HG02610 (cell line): ENCODE results near the gene RHO.

ENCODE experiments used
- ATAC-seq: cut with Tn5 transposase; IDR thresholded peaks from one replicate; pipeline ENCODE4 v1.9.1; 2021; ENCODE audit warnings: mild to moderate bottlenecking, moderate library complexity; ENCODE audit not compliant: unreplicated experiment

RHO gene

DNA sequence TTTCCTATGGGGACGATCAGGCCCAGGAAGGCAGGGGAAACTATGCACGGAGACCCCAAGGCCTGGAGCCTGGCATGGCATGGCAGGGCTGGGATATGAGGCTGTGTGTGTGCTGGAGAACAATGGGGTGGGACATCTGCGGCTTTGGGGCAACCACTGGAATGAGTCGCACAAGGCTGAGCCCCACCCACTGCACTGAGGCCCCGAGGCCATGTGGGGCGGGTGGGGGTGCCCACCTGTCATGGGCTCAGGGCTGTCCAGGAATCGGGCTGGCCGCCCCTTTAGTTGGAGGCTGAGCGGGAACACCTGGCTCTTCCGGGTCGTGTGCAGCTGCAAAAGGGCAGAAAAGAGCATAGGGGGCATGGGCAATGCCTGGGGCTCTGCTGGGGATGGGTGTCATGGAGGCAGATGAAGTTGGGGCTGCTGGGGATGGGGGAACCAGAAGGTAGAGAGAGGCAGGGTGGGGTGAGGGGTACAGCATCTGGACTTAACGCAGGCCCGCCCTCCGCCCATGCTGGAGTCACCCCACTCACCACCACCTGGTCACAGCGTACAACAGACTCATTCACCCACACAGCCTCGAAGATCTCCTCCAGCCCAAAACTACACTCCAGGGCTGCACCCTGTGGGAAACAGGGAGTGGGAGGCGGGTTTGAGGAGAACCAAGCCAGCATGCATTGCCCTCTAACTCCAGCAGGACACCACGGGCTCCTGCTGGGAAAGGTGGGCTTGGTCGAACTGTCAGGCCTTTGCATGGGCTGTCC, 47.0 kb downstream of the RHO start:
- ATAC-seq: no peak

DNA sequence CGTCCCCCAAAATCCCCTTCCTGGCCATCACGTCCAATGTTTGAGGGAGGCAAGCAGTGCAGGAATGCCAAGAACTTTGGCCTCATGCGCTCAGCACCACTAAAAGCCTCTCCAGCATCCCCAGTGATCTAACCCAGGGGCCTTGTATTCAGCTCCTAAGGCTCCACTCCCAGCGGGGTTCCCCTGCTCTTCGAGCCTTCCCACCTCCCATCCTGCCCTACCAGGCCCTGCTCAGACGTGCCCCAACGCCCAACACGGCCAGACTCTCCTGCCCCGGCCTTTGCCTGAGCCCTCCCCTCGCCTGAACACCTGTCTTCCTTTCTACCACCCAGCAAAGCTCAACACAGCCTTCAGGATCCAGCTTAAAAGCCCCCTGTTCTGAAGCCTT, 47.6 kb downstream of the RHO start:
- no peak for ATAC-seq

DNA sequence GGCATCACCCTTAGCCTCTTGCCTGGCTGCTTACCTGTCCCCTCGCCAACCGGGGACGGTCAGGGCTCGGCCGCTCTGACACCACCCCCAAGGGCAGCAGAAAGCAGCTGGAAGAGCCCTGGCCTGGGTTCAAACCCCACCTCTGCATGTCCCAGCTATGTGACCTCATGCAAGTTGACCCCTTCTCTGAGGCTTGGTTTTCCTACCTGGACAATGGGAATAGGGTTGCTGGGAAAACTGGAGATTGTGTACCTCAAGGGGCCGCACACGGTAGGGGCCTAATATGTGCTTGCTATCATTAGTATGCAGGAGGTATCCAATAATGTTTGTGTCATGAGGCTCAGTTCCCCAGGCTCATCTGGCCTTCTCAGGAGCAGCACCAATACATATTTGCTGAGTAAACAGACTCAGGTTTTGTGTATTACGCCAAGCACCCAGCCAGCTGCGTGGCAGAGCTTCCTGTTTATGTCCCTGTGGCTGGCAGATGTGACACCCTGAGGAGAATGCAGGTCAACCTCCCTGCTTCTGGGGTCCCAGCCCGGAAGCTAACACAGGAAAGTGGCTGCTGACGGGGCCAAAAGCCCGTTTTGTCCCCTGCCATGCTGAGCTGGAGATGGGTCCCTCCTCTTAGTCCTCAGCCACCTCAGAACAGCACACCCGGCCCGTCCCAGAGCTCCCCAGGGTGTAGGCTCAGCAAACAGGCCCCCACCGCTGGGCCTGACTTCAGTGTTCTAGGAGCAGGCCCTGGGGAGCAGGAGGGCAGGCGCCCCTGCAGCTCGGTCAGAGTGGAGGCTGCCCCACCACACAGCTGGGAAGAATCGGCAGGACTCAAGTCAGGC, 48.3 kb downstream of the RHO start:
- ATAC-seq: peak; percentile 42

DNA sequence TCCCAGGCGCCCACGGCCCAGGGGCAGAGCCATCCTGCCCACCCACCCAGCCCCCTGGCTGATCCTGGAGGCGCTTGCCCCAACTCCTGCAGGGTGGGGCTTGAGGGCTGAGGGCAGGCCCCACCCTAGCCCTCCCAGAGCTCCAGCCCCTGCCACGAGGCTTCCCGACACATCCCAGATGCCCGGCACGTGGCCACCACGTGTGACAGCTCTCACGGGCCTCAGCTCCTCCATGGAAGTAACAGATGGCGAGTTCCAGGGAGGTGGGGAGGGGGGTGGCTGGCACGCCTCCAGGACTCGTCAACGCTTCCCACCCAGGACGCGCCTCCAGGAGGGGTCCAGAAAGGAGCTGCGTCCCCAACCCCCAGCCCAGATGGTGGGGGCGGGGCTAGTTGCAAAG, 48.9 kb downstream of the RHO start:
- ATAC-seq: no peak

DNA sequence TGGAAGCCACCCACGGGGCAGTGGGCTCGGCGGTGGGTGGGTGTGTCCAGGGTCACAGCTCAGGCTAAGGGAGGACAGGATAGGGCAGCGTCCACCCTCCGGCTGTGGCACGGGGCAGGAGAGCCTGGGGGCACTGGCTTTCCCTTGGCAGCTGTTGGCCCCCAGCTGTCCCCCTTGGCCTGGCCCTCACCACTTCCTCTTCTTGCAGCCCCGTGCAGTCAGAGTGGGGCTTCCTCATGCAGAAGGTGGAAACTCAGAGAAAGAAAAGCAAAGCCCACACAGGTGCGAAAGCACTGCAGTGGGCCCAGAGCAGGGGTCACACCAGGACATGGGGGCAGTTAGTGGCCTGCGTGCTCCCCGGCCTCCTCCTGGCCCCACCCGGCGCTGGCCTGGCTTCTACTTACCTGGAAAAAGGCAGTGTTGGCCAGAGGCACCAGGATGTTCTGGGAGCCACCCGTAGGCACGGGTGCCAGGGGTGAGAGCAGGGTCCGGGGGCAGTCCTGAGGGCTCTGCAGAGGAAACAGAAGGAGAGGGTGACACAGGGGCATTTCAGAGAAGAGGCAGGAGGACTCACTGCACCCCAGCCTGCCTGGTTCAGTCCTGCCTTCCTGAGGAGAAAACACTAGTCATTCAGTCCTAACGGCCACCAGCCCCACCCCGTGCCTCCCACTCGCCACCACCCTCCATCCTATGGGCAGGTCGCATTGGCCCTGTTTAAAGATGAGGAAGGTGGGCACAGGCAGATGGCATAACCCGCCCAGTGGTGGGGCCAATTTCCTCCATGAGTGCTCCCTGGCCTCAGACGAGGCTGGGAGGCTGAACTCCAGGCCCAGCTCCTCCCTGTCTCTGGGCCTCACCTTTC, 49.7 kb downstream of the RHO start:
- peak; percentile 54 for ATAC-seq

DNA sequence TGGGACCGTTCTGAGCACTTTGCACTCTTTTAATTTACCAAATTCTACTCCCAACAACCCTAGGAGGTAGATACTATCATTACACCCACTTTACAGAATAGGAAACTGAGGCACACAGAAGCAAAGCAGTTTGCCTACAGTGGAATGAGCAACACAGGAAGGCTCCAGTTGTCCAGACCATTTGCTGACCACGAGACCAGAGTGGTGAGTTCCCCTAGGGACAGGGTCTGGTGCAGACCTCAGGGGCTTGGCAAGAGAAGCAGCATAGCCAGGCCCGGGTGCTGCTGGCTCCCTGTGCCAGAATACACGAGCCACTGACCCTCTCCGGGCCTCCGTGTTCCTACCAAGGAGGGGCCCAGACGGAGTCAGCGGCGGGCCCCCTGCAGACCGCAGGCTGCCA, 51.6 kb downstream of the RHO start:
- no peak for ATAC-seq

DNA sequence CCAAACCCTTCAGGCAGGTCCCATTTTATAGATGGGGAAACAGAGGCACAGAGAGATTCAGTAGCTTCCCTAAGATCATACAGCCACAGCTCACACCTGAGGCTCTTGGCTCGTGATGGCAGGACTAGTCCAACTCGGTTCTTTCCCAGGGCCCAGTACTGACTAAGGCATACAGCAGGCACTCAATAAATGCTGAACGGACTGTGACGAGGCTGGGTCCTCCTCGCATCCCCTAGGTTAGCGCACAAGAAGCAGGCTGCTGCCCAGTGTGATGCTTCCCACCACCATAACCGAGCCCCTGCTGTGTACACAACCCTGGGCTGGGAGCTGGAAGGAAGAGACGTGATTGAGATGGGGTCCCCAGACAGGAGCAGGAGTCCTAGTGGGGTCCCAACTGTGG, 53.2 kb downstream of the RHO start:
- no peak for ATAC-seq

DNA sequence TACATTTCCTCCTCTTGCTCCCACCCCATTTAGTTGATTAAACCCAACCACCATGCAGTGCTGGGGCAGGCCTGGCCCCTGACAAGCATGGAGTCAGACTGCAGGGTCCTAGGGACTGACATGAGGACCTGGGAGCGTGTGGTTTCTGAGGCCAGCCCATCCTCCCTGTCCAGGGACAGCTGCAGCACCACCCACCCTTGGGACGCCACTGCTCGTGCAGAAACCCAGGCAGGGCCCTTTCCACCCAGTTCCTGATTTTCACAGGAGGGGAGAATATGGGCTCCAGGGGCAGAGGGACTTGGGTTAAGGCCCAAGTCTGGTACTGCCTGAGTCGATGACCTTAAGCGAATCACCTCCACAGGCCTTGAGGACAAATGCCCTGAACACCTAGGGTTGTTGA, 54.4 kb downstream of the RHO start:
- no peak for ATAC-seq

DNA sequence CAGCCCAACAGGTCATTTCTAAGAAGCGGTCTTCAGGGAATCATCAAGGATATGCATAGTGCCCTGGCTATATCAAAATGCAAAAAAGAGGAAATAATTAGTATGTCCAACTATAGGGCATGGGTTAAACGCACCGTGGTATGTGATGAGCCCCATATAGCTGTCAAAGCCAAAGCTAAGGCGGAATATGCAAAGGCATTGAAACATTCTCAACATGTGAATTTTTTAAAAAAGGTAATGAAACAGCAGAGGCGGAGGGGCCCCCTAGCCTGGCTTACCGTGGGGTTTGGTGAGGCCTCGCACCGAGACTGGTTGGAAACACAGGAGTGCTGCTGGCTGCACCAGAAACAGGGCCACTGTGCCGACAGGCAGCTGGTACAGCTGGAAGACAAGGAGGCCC, 54.9 kb downstream of the RHO start:
- ATAC-seq: no peak

DNA sequence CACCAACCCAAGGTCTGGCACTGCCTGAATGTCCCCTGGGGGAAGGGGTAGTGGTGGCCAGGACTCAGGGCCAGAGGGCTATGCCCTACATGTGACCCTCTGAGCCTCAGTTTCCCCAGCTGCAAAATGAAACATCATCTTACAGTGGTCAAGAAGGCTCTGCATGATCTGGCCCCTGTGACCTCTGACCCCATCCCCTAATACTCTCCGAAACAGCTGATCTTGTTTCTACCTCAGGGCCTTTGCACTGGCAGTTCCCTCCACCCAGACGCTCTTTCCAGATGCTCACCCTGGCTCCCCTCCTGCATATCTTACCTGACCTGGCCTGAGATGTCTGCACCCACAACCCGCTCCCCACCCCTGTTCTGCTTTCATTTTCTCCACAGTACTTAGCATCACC, 56.2 kb downstream of the RHO start:
- no peak for ATAC-seq
